ENCODE data around the gene UBE3A.

- TF ChIP-seq, protein P1, sequence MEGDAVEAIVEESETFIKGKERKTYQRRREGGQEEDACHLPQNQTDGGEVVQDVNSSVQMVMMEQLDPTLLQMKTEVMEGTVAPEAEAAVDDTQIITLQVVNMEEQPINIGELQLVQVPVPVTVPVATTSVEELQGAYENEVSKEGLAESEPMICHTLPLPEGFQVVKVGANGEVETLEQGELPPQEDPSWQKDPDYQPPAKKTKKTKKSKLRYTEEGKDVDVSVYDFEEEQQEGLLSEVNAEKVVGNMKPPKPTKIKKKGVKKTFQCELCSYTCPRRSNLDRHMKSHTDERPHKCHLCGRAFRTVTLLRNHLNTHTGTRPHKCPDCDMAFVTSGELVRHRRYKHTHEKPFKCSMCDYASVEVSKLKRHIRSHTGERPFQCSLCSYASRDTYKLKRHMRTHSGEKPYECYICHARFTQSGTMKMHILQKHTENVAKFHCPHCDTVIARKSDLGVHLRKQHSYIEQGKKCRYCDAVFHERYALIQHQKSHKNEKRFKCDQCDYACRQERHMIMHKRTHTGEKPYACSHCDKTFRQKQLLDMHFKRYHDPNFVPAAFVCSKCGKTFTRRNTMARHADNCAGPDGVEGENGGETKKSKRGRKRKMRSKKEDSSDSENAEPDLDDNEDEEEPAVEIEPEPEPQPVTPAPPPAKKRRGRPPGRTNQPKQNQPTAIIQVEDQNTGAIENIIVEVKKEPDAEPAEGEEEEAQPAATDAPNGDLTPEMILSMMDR (IDR thresholded peaks at IDR 0.05), result no peak
- TF ChIP-seq POLR2A (IDR thresholded peaks at IDR 0.05), result no peak
Observed at GRCh38 chr15:25394898-25395297, 43.9 kb downstream of the UBE3A start.

Measured in body of pancreas (tissue), 4 donors.